Transverse colon (tissue), 4 donors: Measurements from ENCODE around the gene BAZ1A.

ENCODE experiments used
- CTCF ChIP-seq, 5 experiments: fragments of 200-600 bp in 3 of 5; fragments of 450-650 bp in 2 of 5; sonication (generic) in 3 of 5; IDR thresholded peaks; 1 replicate in 2 of 5; 2 replicates in 3 of 5; pipeline ENCODE4 v1.5.1; 2016 to 2017; ENCODE audit warnings: antibody characterized with exemption in 5 of 5, inconsistent platforms in 3 of 5, mild to moderate bottlenecking in 2 of 5, moderate library complexity in 1 of 5
- POLR2A ChIP-seq: fragments of 450-650 bp; IDR thresholded peaks from one replicate; pipeline ENCODE4 v1.6.1; 2016; ENCODE audit warnings: antibody characterized with exemption, mild to moderate bottlenecking, moderate library complexity
- POLR2AphosphoS5 ChIP-seq, 3 donors: sonication (generic); formaldehyde crosslinking; IDR thresholded peaks; one replicate each; pipeline ENCODE4 v1.6.1; 2016; ENCODE audit warnings: antibody characterized with exemption in 3 of 3

GRCh38 chr14:34833549-34834523, 41.3 kb downstream of the BAZ1A start:
- TF ChIP-seq CTCF (IDR thresholded peaks at IDR 0.05) (no peak), POLR2AphosphoS5 (IDR thresholded peaks at IDR 0.05) (no peak), POLR2A (no peak)
